ENCODE results near the gene CUL9. TPM values are rescaled to one million over a fixed set of nuclear protein-coding genes. Genes with fewer than 3 reads are reported as not detected.
A peak's percentile ranks its signal among the peaks of the same experiment; 100 is the strongest.

Gene CUL9
- total RNA-seq, 1 donor from 2014 or later = 11.1 TPM

DNA sequence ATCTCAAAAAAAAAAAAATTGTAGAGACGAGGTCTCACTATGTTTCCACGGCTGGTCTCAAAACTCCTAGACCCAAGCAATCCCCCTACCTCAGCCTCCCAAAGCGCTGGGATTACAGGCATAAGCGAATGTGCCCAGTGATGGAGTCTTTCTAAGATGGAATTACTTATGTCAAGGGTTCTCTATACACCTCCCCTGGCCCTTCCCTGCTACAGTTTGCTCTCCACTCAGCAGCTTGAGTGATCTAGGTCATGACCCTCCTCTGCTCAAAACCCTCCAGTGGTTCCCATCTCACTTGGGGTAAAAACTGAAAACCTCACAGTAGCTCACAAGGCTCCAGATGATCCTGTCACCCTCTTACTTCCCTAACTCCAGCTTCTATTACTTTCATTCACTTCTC is 49.1 kb downstream of the CUL9 start:
- TF ChIP-seq, protein P1, sequence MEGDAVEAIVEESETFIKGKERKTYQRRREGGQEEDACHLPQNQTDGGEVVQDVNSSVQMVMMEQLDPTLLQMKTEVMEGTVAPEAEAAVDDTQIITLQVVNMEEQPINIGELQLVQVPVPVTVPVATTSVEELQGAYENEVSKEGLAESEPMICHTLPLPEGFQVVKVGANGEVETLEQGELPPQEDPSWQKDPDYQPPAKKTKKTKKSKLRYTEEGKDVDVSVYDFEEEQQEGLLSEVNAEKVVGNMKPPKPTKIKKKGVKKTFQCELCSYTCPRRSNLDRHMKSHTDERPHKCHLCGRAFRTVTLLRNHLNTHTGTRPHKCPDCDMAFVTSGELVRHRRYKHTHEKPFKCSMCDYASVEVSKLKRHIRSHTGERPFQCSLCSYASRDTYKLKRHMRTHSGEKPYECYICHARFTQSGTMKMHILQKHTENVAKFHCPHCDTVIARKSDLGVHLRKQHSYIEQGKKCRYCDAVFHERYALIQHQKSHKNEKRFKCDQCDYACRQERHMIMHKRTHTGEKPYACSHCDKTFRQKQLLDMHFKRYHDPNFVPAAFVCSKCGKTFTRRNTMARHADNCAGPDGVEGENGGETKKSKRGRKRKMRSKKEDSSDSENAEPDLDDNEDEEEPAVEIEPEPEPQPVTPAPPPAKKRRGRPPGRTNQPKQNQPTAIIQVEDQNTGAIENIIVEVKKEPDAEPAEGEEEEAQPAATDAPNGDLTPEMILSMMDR (IDR thresholded peaks at IDR 0.05; ENCODE audit: insufficient read depth, low read depth, low read length) = no peak
- TF ChIP-seq EZH2 (IDR thresholded peaks at IDR 0.05; ENCODE audit: insufficient read depth, low read length) = no peak
- Histone ChIP-seq H3K36me3 (ENCODE audit: insufficient read depth, low read length) (no peaks in the 10 kb centered on the region), H3K4me2 (ENCODE audit: low read length) (no peak overlapping the region), H4K20me1 (ENCODE audit: insufficient read depth, low read length) (no peaks in the 10 kb centered on the region), H3K4me1 (ENCODE audit: insufficient read depth, low read length) (no peaks in the 10 kb centered on the region), H3K9ac (ENCODE audit: low read length) (no peak overlapping the region), H3K27me3 (ENCODE audit: insufficient read depth, low read length) (peaks cover 8% of the 10 kb centered on the region), H2AFZ (ENCODE audit: low read depth, low read length) (no peak overlapping the region), H3K27ac (ENCODE audit: low read depth, low read length) (no peak overlapping the region), H3K79me2 (ENCODE audit: insufficient read depth, low read length) (no peaks in the 10 kb centered on the region), H3K9me3 (ENCODE audit: insufficient read depth, low read depth, low read length) (no peaks in the 10 kb centered on the region), H3K4me3 (ENCODE audit: insufficient read depth, low read depth, low read length) (no peak overlapping the region)
- no peaks in the 10 kb centered on the region for H3K4me1 Mint-ChIP-seq (ENCODE audit: low read depth, unreplicated experiment)
- FAIRE-seq = no peak
- H3K36me3 Mint-ChIP-seq (ENCODE audit: low read depth, unreplicated experiment) = no peaks in the 10 kb centered on the region
- no peak overlapping the region for H3K27ac Mint-ChIP-seq (ENCODE audit: unreplicated experiment)
- peaks cover 27% of the 10 kb centered on the region for H3K27me3 Mint-ChIP-seq (ENCODE audit: low read depth, unreplicated experiment)
- no peak overlapping the region for H3K4me3 Mint-ChIP-seq (ENCODE audit: unreplicated experiment)
- no peak for DNase-seq (ENCODE audit: low read depth)
- H3K9me3 Mint-ChIP-seq (ENCODE audit: unreplicated experiment) = no peaks in the 10 kb centered on the region

DNA sequence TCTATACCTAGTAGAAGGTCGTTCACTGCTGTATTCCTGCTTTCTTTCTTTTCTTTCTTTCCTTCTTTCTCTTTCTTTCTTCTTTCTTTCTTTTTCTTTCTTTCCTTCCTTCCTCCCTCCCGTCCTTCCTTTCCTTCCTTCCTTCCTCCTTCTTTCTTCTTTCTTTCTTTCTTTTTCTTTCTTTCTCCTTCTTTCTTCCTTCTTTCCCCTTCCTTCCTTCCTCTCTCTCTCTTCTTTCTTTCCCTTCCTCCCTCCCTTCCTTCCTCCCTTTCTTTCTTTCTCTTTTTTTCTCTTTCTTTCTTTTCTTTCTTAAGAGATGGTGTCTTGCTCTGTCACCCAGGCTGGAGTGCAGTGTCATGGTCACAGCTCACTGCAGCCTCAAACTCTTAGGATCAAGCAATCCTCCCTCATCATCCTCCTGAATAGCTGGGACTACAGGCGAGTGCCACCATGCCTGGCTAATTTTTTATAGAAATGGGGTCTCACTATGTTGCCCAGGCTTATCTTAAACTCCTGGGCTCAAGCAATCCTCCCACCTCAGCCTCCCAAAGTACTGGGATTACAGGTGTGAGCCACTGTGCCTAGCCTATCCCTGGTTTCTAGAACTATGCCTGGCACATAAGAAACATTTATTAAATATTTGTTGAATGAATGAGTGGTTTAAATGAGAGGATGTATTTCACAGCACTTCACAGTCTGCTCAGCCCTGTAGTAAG is 49.9 kb downstream of the CUL9 start:
- Mint-ChIP-seq H3K27ac (ENCODE audit: unreplicated experiment) (no peak overlapping the region), H3K27me3 (ENCODE audit: low read depth, unreplicated experiment) (peaks cover 27% of the 10 kb centered on the region), H3K9me3 (ENCODE audit: unreplicated experiment) (no peaks in the 10 kb centered on the region), H3K36me3 (ENCODE audit: low read depth, unreplicated experiment) (no peaks in the 10 kb centered on the region), H3K4me3 (ENCODE audit: unreplicated experiment) (peak overlapping the region; percentile 43), H3K4me1 (ENCODE audit: low read depth, unreplicated experiment) (no peaks in the 10 kb centered on the region)
- H2AFZ ChIP-seq (ENCODE audit: low read depth, low read length) = no peak overlapping the region
- H4K20me1 ChIP-seq (ENCODE audit: insufficient read depth, low read length) = no peaks in the 10 kb centered on the region
- no peaks in the 10 kb centered on the region for H3K9me3 ChIP-seq (ENCODE audit: insufficient read depth, low read depth, low read length)
- no peak for FAIRE-seq
- no peak overlapping the region for H3K4me3 ChIP-seq (ENCODE audit: insufficient read depth, low read depth, low read length)
- H3K27me3 ChIP-seq (ENCODE audit: insufficient read depth, low read length) = peaks cover 8% of the 10 kb centered on the region
- TF ChIP-seq, protein P1 (IDR thresholded peaks at IDR 0.05; ENCODE audit: insufficient read depth, low read depth, low read length) = no peak
- TF ChIP-seq EZH2 (IDR thresholded peaks at IDR 0.05; ENCODE audit: insufficient read depth, low read length) = no peak
- no peaks in the 10 kb centered on the region for H3K36me3 ChIP-seq (ENCODE audit: insufficient read depth, low read length)
- no peaks in the 10 kb centered on the region for H3K4me1 ChIP-seq (ENCODE audit: insufficient read depth, low read length)
- H3K9ac ChIP-seq (ENCODE audit: low read length) = no peak overlapping the region
- no peaks in the 10 kb centered on the region for H3K79me2 ChIP-seq (ENCODE audit: insufficient read depth, low read length)
- H3K4me2 ChIP-seq (ENCODE audit: low read length) = no peak overlapping the region
- no peak for DNase-seq (ENCODE audit: low read depth)
- no peak overlapping the region for H3K27ac ChIP-seq (ENCODE audit: low read depth, low read length)

DNA sequence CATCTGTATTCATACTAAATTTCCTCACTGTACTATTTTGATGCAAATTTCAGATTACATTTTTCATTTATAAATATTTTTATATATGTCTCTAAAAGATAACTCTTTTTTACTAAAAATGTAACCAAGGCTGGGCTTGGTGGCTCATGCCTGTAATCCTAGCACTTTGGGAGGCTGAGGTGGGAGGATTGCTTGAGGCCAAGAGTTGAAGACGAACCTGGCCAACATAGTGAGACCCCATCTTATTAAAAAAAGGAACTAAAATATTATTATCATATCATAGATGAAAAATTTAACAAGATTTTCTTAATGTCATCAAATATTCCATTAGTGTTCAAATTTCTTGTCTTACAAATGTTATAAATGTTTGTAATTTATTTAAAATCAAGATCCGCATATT is 53.8 kb downstream of the CUL9 start:
- Histone ChIP-seq H3K9ac (ENCODE audit: low read length) (no peak overlapping the region), H3K36me3 (ENCODE audit: insufficient read depth, low read length) (no peaks in the 10 kb centered on the region), H4K20me1 (ENCODE audit: insufficient read depth, low read length) (no peaks in the 10 kb centered on the region), H3K27me3 (ENCODE audit: insufficient read depth, low read length) (peaks cover 11% of the 10 kb centered on the region), H3K79me2 (ENCODE audit: insufficient read depth, low read length) (no peaks in the 10 kb centered on the region), H3K4me1 (ENCODE audit: insufficient read depth, low read length) (no peaks in the 10 kb centered on the region), H2AFZ (ENCODE audit: low read depth, low read length) (no peak overlapping the region), H3K4me3 (ENCODE audit: insufficient read depth, low read depth, low read length) (no peak overlapping the region), H3K27ac (ENCODE audit: low read depth, low read length) (no peak overlapping the region), H3K4me2 (ENCODE audit: low read length) (no peak overlapping the region), H3K9me3 (ENCODE audit: insufficient read depth, low read depth, low read length) (no peaks in the 10 kb centered on the region)
- Mint-ChIP-seq H3K27ac (ENCODE audit: unreplicated experiment) (no peak overlapping the region), H3K27me3 (ENCODE audit: low read depth, unreplicated experiment) (peaks cover 31% of the 10 kb centered on the region), H3K9me3 (ENCODE audit: unreplicated experiment) (peaks cover 6% of the 10 kb centered on the region), H3K36me3 (ENCODE audit: low read depth, unreplicated experiment) (no peaks in the 10 kb centered on the region), H3K4me3 (ENCODE audit: unreplicated experiment) (no peak overlapping the region), H3K4me1 (ENCODE audit: low read depth, unreplicated experiment) (no peaks in the 10 kb centered on the region)
- FAIRE-seq (no peak), DNase-seq (ENCODE audit: low read depth) (no peak)
- TF ChIP-seq, protein P1 (IDR thresholded peaks at IDR 0.05; ENCODE audit: insufficient read depth, low read depth, low read length) = no peak
- no peak for TF ChIP-seq EZH2 (IDR thresholded peaks at IDR 0.05; ENCODE audit: insufficient read depth, low read length)

All from astrocyte (in vitro differentiated cells and primary cell).